Measurements from ENCODE around the gene CELA3B. TPM values are rescaled to one million over a fixed set of nuclear protein-coding genes. Genes with fewer than 3 reads are reported as not detected.

The CELA3B gene
- total RNA-seq, 1 experiment from 2014 or later: 3.4 TPM

DNA sequence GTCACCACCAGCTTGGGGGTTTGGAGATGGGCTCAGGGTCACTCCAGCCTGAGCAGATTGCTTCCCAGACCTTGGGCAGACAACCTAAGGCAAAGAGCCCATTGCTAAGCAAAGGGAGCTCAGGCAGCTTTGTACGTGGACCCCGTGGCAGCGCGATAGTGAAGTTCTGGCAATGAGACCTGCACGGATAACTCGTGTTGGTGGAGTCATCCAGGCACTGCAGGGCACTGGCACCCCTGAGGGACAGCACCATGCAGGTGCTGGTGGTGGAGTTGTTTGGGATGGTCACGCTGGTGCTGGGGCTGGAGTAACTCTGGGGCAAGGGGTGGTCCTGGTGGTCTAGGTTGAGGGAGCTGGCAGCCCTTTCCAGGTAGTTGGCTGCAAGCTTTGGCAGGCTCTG is 26.1 kb upstream of the CELA3B start:
- Histone ChIP-seq H3K27ac (ENCODE audit: low read length) (no peak overlapping the region), H3K4me3 (ENCODE audit: low read depth in 2 of 2, low read length in 2 of 2) (no peak overlapping the region), H3K9me3 (ENCODE audit: control insufficient read depth, insufficient read depth, low read depth, low read length) (no peaks in the 10 kb centered on the region), H3K36me3 (ENCODE audit: control insufficient read depth, insufficient read depth, low read length) (no peaks in the 10 kb centered on the region), H3K4me1 (ENCODE audit: control insufficient read depth, insufficient read depth, low read length) (peaks cover 5% of the 10 kb centered on the region), H3K27me3 (ENCODE audit: control insufficient read depth, insufficient read depth, low read length) (no peaks in the 10 kb centered on the region)
- ATAC-seq (no peak), DNase-seq (ENCODE audit: low read depth, low spot score) (no peak)
- TF ChIP-seq, protein P1, sequence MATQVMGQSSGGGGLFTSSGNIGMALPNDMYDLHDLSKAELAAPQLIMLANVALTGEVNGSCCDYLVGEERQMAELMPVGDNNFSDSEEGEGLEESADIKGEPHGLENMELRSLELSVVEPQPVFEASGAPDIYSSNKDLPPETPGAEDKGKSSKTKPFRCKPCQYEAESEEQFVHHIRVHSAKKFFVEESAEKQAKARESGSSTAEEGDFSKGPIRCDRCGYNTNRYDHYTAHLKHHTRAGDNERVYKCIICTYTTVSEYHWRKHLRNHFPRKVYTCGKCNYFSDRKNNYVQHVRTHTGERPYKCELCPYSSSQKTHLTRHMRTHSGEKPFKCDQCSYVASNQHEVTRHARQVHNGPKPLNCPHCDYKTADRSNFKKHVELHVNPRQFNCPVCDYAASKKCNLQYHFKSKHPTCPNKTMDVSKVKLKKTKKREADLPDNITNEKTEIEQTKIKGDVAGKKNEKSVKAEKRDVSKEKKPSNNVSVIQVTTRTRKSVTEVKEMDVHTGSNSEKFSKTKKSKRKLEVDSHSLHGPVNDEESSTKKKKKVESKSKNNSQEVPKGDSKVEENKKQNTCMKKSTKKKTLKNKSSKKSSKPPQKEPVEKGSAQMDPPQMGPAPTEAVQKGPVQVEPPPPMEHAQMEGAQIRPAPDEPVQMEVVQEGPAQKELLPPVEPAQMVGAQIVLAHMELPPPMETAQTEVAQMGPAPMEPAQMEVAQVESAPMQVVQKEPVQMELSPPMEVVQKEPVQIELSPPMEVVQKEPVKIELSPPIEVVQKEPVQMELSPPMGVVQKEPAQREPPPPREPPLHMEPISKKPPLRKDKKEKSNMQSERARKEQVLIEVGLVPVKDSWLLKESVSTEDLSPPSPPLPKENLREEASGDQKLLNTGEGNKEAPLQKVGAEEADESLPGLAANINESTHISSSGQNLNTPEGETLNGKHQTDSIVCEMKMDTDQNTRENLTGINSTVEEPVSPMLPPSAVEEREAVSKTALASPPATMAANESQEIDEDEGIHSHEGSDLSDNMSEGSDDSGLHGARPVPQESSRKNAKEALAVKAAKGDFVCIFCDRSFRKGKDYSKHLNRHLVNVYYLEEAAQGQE (IDR thresholded peaks at IDR 0.05; ENCODE audit: insufficient read depth in 1 of 2, low read depth in 2 of 2, low read length in 1 of 2): no peak
- TF ChIP-seq, protein P2, sequence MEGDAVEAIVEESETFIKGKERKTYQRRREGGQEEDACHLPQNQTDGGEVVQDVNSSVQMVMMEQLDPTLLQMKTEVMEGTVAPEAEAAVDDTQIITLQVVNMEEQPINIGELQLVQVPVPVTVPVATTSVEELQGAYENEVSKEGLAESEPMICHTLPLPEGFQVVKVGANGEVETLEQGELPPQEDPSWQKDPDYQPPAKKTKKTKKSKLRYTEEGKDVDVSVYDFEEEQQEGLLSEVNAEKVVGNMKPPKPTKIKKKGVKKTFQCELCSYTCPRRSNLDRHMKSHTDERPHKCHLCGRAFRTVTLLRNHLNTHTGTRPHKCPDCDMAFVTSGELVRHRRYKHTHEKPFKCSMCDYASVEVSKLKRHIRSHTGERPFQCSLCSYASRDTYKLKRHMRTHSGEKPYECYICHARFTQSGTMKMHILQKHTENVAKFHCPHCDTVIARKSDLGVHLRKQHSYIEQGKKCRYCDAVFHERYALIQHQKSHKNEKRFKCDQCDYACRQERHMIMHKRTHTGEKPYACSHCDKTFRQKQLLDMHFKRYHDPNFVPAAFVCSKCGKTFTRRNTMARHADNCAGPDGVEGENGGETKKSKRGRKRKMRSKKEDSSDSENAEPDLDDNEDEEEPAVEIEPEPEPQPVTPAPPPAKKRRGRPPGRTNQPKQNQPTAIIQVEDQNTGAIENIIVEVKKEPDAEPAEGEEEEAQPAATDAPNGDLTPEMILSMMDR (IDR thresholded peaks at IDR 0.05): no peak
- TF ChIP-seq TCF7L2 (IDR thresholded peaks at IDR 0.05; ENCODE audit: low read depth, low read length): no peak
- ChIA-PET CTCF (no interaction called here), POLR2A (no interaction called here)
- in situ Hi-C loops (cut with HindIII; ENCODE audit: low pct_unique_long_range_greater_than_20kb, low sequenced_read_pairs): no loop called here
- no TSS peak for BruUV-seq (replicated peaks)
- intact Hi-C loops (cut with micrococcal nuclease; ENCODE audit: unreplicated experiment): no loop called here

DNA sequence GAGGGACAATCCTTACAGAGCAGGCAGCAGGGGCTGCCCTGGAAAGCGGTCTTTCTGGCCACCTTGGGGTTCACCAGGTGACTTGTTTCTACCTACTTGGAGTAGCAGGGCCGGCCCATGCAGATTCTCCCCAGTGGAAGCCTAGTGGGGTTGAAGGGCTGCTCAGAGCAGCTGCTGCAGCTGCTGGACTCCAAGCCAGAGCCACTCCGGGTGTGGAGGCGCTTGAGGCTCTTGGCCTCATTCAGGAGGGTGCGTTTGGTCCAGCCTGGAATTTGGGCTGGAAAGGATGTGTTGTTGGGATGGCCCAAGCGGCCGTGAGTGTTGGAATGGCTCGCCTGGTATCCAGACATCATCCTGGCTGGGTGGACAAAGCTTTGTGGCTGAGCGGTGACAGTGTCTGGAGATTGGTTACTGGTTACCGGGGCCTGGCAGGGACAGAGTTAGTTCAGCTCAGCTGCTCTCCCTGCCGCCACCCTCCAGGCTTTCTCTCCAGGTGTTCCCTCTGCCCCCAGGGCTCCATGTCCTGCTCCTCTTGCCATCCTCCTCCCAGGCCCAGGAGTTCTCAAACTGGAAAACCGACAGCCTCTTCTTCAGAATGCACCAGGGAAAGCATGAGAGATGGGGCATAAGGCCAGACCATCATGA is 25.5 kb upstream of the CELA3B start:
- H3K9me3 ChIP-seq (ENCODE audit: control insufficient read depth, insufficient read depth, low read depth, low read length): no peaks in the 10 kb centered on the region
- no TSS peak for BruUV-seq (replicated peaks)
- H3K4me3 ChIP-seq (ENCODE audit: low read depth in 2 of 2, low read length in 2 of 2): no peak overlapping the region
- TF ChIP-seq POLR2AphosphoS5 (IDR thresholded peaks at IDR 0.05; ENCODE audit: low read depth, low read length): no peak
- TF ChIP-seq SIN3A (IDR thresholded peaks at IDR 0.05; ENCODE audit: borderline replicate concordance, insufficient read depth, low read depth, low read length): no peak
- no peak for TF ChIP-seq TCF7L2 (IDR thresholded peaks at IDR 0.05; ENCODE audit: low read depth, low read length)
- TF ChIP-seq, protein P1 (IDR thresholded peaks at IDR 0.05; ENCODE audit: insufficient read depth in 1 of 2, low read depth in 2 of 2, low read length in 1 of 2): no peak
- TF ChIP-seq, protein P2 (IDR thresholded peaks at IDR 0.05): no peak
- intact Hi-C loops (cut with micrococcal nuclease; ENCODE audit: unreplicated experiment): no loop called here
- in situ Hi-C loops (cut with HindIII; ENCODE audit: low pct_unique_long_range_greater_than_20kb, low sequenced_read_pairs): no loop called here
- ATAC-seq (no peak), DNase-seq (ENCODE audit: low read depth, low spot score) (no peak)
- POLR2A ChIA-PET: no interaction called here
- H3K27ac ChIP-seq (ENCODE audit: low read length): no peak overlapping the region
- H3K27me3 ChIP-seq (ENCODE audit: control insufficient read depth, insufficient read depth, low read length): no peaks in the 10 kb centered on the region
- peaks cover 10% of the 10 kb centered on the region for H3K4me1 ChIP-seq (ENCODE audit: control insufficient read depth, insufficient read depth, low read length)
- CTCF ChIA-PET: no interaction called here
- H3K36me3 ChIP-seq (ENCODE audit: control insufficient read depth, insufficient read depth, low read length): no peaks in the 10 kb centered on the region

Measured in Panc1 (cell line).